Sigmoid colon (tissue), 7 donors: ENCODE measurements around the gene PARP8. TPM values are rescaled to one million over a fixed set of nuclear protein-coding genes. Genes with fewer than 3 reads are reported as not detected.
"Not testable (repeated sequence)": the region's sequence is repeated elsewhere in the genome, so short reads cannot be mapped to it uniquely, and the experiment has no call there.

ENCODE experiments used
- DNase-seq: peaks from one replicate; pipeline ENCODE4 v3.0.0-alpha.2; 2019
- H3K27ac ChIP-seq, 4 donors: fragments of 200-600 bp; sonication (generic); one replicate each; pipeline ENCODE4 v1.5.1; 2016 to 2019; ENCODE audit warnings: mild to moderate bottlenecking in 1 of 4
- H3K27me3 ChIP-seq, 3 donors: fragments of 200-600 bp; sonication (generic); one replicate each; pipeline ENCODE4 v1.5.1; 2019; ENCODE audit warnings: mild to moderate bottlenecking in 1 of 3
- H3K36me3 ChIP-seq, 4 donors: fragments of 200-600 bp; sonication (generic); one replicate each; pipeline ENCODE4 v1.5.1; 2016 to 2019
- H3K4me1 ChIP-seq, 4 donors: fragments of 200-600 bp; sonication (generic); one replicate each; pipeline ENCODE4 v1.5.1; 2017 to 2019
- H3K4me3 ChIP-seq, 4 donors: fragments of 200-600 bp; sonication (generic); one replicate each; pipeline ENCODE4 v1.5.1; 2017 to 2019; ENCODE audit warnings: mild to moderate bottlenecking in 2 of 4, moderate library complexity in 1 of 4
- H3K9me3 ChIP-seq, 4 donors: fragments of 200-600 bp in 3 of 4; sonication (generic) in 3 of 4; one replicate each; pipeline versions ENCODE4 v1.5.1 to v1.6.1; 2013 to 2019
- EP300 ChIP-seq, 4 donors: sonication (generic); formaldehyde crosslinking; IDR thresholded peaks; one replicate each; pipeline ENCODE4 v1.6.1; 2017; ENCODE audit warnings: antibody characterized with exemption in 4 of 4
- POLR2A ChIP-seq, 2 donors: fragments of 450-650 bp; IDR thresholded peaks; one replicate each; pipeline ENCODE4 v1.6.1; 2016; ENCODE audit warnings: antibody characterized with exemption in 2 of 2, mild to moderate bottlenecking in 2 of 2, moderate library complexity in 2 of 2
- POLR2AphosphoS5 ChIP-seq, 4 donors: sonication (generic); formaldehyde crosslinking; IDR thresholded peaks; one replicate each; pipeline ENCODE4 v1.6.1; 2017; ENCODE audit warnings: antibody characterized with exemption in 4 of 4
- WGBS, 2 donors: extraction: QIAGEN DNeasy Blood & Tissue Kit; methylation state at CpG; one replicate each; pipeline ENCODE4 v1.1.7; 2013; 5-methylcytosine and 5-hydroxymethylcytosine counted together
- intact Hi-C: fragments of 100-400 bp; cut with DNase I; formaldehyde crosslinking; loops from one replicate; pipeline ENCODE4 v1.15.1; 2023
- polyA plus RNA-seq, 3 donors: library from polyadenylated mRNA; stranded (reverse); fragments of 200-250 nt; gene quantifications; one replicate each; pipeline ENCODE4 v1.2.3, GENCODE V29; 2013
- total RNA-seq, 4 donors: library from RNA; depleted of rRNA; stranded (reverse); fragments of >200 nt; gene quantifications; one replicate each; pipeline ENCODE4 v1.1.0, GENCODE V29; 2016
- TF ChIP-seq, protein P1 (sequence below), 4 experiments: fragments of 450-650 bp in 3 of 4; fragments of 200-600 bp in 1 of 4; IDR thresholded peaks; one replicate each; pipeline ENCODE4 v1.5.1; 2016 to 2019; ENCODE audit warnings: antibody characterized with exemption in 4 of 4, mild to moderate bottlenecking in 3 of 4, moderate library complexity in 2 of 4
- donor health status: healthy with polysubstance abuse.
- donor health status: Bipolar disorder and iron deficiency.
- donor health status: healthy.

Gene PARP8
- total and polyA plus RNA-seq, 7 donors: 1.8 to 26.9 (median 13.3) TPM

DNA sequence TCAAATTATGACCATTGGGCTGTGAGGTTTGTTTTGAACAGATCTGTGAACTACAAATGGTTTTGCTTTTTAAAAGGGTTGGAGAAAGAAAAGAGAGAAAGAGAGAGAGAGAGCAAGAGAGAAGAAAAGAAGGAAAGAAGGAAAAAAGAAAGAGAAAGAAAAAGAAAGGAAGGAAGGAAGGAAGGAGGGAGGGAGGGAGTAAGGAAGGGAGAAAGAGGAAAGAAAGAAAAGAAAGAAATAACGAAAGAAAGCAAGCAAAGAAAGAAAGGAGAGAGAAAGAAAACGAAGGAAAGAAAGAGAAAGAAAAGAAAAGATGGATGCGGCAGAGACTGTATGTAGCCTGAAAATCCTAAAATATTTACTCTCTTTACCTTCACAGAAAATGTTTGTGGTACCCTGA is 104.0 kb downstream of the PARP8 start:
- Histone ChIP-seq H3K4me3 (no peak overlapping the region), H3K27ac (no peak overlapping the region), H3K27me3 (no peaks in the 10 kb centered on the region), H3K36me3 (peaks cover 0 to 7% (median 2%) of the 10 kb centered on the region in 4 donors), H3K9me3 (no peaks in the 10 kb centered on the region), H3K4me1 (no peaks in the 10 kb centered on the region)
- TF ChIP-seq POLR2A (IDR thresholded peaks at IDR 0.05) (no peak), EP300 (IDR thresholded peaks at IDR 0.05) (no peak), POLR2AphosphoS5 (IDR thresholded peaks at IDR 0.05) (no peak)
- TF ChIP-seq, protein P1, sequence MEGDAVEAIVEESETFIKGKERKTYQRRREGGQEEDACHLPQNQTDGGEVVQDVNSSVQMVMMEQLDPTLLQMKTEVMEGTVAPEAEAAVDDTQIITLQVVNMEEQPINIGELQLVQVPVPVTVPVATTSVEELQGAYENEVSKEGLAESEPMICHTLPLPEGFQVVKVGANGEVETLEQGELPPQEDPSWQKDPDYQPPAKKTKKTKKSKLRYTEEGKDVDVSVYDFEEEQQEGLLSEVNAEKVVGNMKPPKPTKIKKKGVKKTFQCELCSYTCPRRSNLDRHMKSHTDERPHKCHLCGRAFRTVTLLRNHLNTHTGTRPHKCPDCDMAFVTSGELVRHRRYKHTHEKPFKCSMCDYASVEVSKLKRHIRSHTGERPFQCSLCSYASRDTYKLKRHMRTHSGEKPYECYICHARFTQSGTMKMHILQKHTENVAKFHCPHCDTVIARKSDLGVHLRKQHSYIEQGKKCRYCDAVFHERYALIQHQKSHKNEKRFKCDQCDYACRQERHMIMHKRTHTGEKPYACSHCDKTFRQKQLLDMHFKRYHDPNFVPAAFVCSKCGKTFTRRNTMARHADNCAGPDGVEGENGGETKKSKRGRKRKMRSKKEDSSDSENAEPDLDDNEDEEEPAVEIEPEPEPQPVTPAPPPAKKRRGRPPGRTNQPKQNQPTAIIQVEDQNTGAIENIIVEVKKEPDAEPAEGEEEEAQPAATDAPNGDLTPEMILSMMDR (IDR thresholded peaks at IDR 0.05): no peak
- no peak for DNase-seq
- WGBS, 2 donors: 81 to 89% methylated on average over 3 of the region's 3 CpGs
- intact Hi-C loops: no loop called here

DNA sequence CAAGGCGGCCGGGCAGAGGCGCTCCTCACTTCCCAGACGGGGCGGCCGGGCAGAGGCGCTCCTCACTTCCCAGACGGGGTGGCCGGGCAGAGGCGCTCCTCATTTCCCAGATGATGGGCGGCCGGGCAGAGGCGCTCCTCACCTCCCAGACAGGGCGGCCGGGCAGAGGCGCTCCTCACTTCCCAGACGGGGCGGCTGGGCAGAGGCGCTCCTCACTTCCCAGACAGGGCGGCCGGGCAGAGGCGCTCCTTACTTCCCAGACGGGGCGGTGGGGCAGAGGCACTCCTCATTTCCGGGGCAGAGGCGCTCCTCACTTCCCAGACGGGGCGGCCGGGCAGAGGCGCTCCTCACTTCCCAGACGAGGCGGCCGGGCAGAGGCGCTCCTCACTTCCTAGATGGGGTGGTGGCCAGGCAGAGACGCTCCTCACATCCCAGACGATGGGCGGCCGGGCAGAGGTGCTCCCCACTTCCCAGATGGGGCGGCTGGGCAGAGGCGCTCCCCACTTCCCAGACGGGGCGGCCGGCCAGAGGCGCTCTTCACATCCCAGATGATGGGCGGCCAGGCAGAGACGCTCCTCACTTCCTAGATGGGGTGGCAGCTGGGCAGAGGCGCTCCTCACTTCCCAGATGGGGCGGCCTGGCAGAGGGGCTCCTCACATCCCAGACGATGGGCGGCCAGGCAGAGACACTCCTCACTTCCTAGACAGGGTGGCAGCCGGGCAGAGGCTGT is 108.2 kb downstream of the PARP8 start:
- H3K9me3 ChIP-seq, H3K27ac ChIP-seq, H3K27me3 ChIP-seq, intact Hi-C loops, H3K4me3 ChIP-seq, H3K4me1 ChIP-seq, DNase-seq: not testable (repeated sequence)
- whole genome bisulfite sequencing, 2 donors: 96 to 97% methylated on average over 51 of the region's 51 CpGs
- H3K36me3 ChIP-seq: peaks cover 0 to 12% (median 2%) of the 10 kb centered on the region in 4 donors

DNA sequence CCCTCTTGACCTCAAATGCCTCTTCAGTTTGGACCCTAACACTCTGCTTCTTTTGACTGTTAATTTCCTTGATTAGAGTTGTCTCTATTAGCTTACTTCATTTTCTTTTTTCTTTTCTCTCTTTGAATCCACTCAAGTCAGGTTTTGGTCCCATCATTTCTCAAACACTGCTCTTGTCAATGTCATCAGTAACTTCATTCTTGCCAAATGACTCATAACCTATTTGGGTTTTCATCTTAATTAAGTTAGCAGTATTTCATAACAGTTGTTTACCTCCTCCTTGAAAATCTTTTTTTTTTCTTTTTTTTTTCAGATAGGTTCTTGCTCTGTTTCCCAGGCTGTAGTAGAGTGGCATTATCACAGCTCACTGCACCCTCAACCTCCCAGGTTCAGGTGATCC is 119.6 kb downstream of the PARP8 start:
- peaks cover 0 to 10% (median 5%) of the 10 kb centered on the region in 4 donors for H3K36me3 ChIP-seq
- TF ChIP-seq EP300 (IDR thresholded peaks at IDR 0.05) (no peak), POLR2A (IDR thresholded peaks at IDR 0.05) (no peak), POLR2AphosphoS5 (IDR thresholded peaks at IDR 0.05) (no peak)
- TF ChIP-seq, protein P1 (IDR thresholded peaks at IDR 0.05): no peak

DNA sequence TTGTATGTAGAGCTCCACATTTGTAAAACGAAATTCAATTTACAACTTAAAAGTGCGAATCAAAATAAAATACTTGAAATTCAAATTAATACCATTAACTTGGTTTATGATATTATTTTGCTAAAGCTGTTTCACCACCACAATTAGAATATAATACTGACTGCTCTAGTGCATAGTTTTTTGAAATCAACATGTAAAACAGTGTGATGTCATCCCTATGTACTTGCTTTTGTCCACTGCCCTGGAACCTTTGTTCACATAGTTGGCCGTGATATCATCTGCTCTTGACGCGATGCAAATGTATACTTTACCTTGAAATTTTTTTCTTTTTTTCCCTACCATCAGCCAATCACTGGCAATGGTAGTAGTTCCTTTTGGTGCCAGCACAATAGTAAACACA is 125.4 kb downstream of the PARP8 start:
- H3K4me1 ChIP-seq: no peaks in the 10 kb centered on the region
- H3K36me3 ChIP-seq: peaks cover 0 to 30% (median 10%) of the 10 kb centered on the region in 4 donors
- no peak for DNase-seq
- TF ChIP-seq POLR2A (IDR thresholded peaks at IDR 0.05) (no peak), EP300 (IDR thresholded peaks at IDR 0.05) (no peak), POLR2AphosphoS5 (IDR thresholded peaks at IDR 0.05) (no peak)
- TF ChIP-seq, protein P1 (IDR thresholded peaks at IDR 0.05): no peak
- no peak overlapping the region for H3K4me3 ChIP-seq
- WGBS, 2 donors: 88 to 97% methylated on average over 5 of the region's 5 CpGs
- no peaks in the 10 kb centered on the region for H3K27me3 ChIP-seq
- H3K9me3 ChIP-seq: no peaks in the 10 kb centered on the region
- intact Hi-C loops: no loop called here
- H3K27ac ChIP-seq: no peak overlapping the region

More for the DNA sequence above, 119.6 kb downstream of the PARP8 start:
- no peaks in the 10 kb centered on the region for H3K27me3 ChIP-seq
- intact Hi-C loops: no loop called here
- H3K9me3 ChIP-seq: no peaks in the 10 kb centered on the region
- DNase-seq: no peak
- no peak overlapping the region for H3K27ac ChIP-seq
- H3K4me1 ChIP-seq: no peaks in the 10 kb centered on the region
- no peak overlapping the region for H3K4me3 ChIP-seq

DNA sequence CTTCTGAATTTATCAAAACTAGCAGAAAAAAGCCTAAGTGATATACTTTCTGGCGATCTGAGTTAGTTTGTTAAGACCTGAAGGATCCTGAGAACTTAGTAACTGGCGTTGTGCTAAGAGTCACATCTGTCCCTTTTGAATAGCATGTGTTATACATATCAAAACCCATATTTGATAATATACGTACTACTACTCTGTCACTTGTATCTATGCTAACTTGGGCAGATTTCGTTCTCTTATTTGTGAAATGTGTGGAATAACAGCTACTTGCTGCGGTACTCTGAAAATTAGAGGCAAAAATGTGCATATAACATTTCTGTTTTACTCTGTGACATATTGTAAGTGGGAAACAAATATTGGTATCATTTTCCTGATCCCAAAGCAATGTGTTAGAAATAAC is 126.4 kb downstream of the PARP8 start:
- DNase-seq: no peak
- Histone ChIP-seq H3K4me3 (no peak overlapping the region), H3K27ac (no peak overlapping the region), H3K9me3 (no peaks in the 10 kb centered on the region), H3K4me1 (no peaks in the 10 kb centered on the region), H3K36me3 (peaks cover 0 to 30% (median 10%) of the 10 kb centered on the region in 4 donors), H3K27me3 (no peaks in the 10 kb centered on the region)
- TF ChIP-seq, protein P1 (IDR thresholded peaks at IDR 0.05): no peak
- TF ChIP-seq POLR2A (IDR thresholded peaks at IDR 0.05): no peak
- TF ChIP-seq POLR2AphosphoS5 (IDR thresholded peaks at IDR 0.05): no peak
- TF ChIP-seq EP300 (IDR thresholded peaks at IDR 0.05): no peak
- intact Hi-C loops: no loop called here
- WGBS, 2 donors: 94 to 97% methylated on average over 5 of the region's 5 CpGs
